HUES64 (cell line): Measurements from ENCODE around the gene ZNF428.
"Not testable (repeated sequence)": the region's sequence is repeated elsewhere in the genome, so short reads cannot be mapped to it uniquely, and the experiment has no call there.

ENCODE experiments used
- H3K27ac ChIP-seq: 2 replicates; pipeline ENCODE4 v1.7.0; 2013; ENCODE audit warnings: low read depth, low read length, inconsistent platforms
- H3K27me3 ChIP-seq: 2 replicates; pipeline ENCODE4 v1.6.1; 2013; ENCODE audit warnings: mild to moderate bottlenecking, low read length; ENCODE audit not compliant: insufficient read depth
- H3K36me3 ChIP-seq: 2 replicates; pipeline ENCODE4 v1.6.1; 2013; ENCODE audit warnings: mild to moderate bottlenecking, low read length; ENCODE audit not compliant: insufficient read depth
- H3K4me1 ChIP-seq: 2 replicates; pipeline ENCODE4 v1.6.1; 2013; ENCODE audit warnings: mild to moderate bottlenecking, low read length, moderate library complexity; ENCODE audit not compliant: insufficient read depth
- H3K4me3 ChIP-seq: 2 replicates; pipeline ENCODE4 v1.5.1; 2013; ENCODE audit warnings: mild to moderate bottlenecking, low read length, moderate library complexity
- H3K9ac ChIP-seq: 2 replicates; pipeline ENCODE4 v1.6.1; 2013; ENCODE audit warnings: mild to moderate bottlenecking, low read depth, low read length
- H3K9me3 ChIP-seq: 2 replicates; pipeline ENCODE4 v1.6.1; 2013; ENCODE audit warnings: low read depth, low read length; ENCODE audit not compliant: insufficient read depth
- WGBS: fragments of 150-250, 120-280 bp; methylation state at CpG from one replicate; pipeline ENCODE4 v1.1.7; 2013; ENCODE audit warnings: missing lambda C conversion rate; 5-methylcytosine and 5-hydroxymethylcytosine counted together

Gene ZNF428

GRCh38 chr19:43656436-43656835 is 37.0 kb upstream of the ZNF428 start:
- WGBS: 71% methylated on average over 6 of the region's 6 CpGs

GRCh38 chr19:43652546-43652874 is 33.1 kb upstream of the ZNF428 start:
- H3K9me3 ChIP-seq: no peaks in the 10 kb centered on the region; the same call in 1 of the 2 replicates
- no peaks in the 10 kb centered on the region for H3K27me3 ChIP-seq
- peaks cover 46% of the 10 kb centered on the region for H3K36me3 ChIP-seq
- H3K27ac ChIP-seq: no peak overlapping the region
- no peak overlapping the region for H3K4me3 ChIP-seq
- no peak overlapping the region for H3K9ac ChIP-seq
- no peaks in the 10 kb centered on the region; the same call in 1 of the 2 replicates for H3K4me1 ChIP-seq
- 92% methylated on average over 4 of the region's 5 CpGs for WGBS

More at GRCh38 chr19:43656436-43656835, 37.0 kb upstream of the ZNF428 start:
- Histone ChIP-seq H3K4me1 (no peaks in the 10 kb centered on the region; the same call in 1 of the 2 replicates), H3K27me3 (no peaks in the 10 kb centered on the region), H3K36me3 (peaks cover 44% of the 10 kb centered on the region), H3K9me3 (no peaks in the 10 kb centered on the region), H3K4me3 (no peak overlapping the region), H3K27ac (no peak overlapping the region), H3K9ac (no peak overlapping the region)

- no peaks in the 10 kb centered on the region for H3K27me3 ChIP-seq
- H3K9ac ChIP-seq: no peak overlapping the region
- no peak overlapping the region for H3K4me3 ChIP-seq
- no peaks in the 10 kb centered on the region; the same call in 1 of the 2 replicates for H3K9me3 ChIP-seq
- H3K36me3 ChIP-seq: peaks cover 49% of the 10 kb centered on the region
- no peaks in the 10 kb centered on the region; the same call in 1 of the 2 replicates for H3K4me1 ChIP-seq
- H3K27ac ChIP-seq: no peak overlapping the region
- WGBS: 87% methylated on average over 11 of the region's 14 CpGs
Observed at GRCh38 chr19:43651758-43652545, 32.5 kb upstream of the ZNF428 start.

- not testable (repeated sequence) for H3K27ac ChIP-seq, H3K9me3 ChIP-seq, H3K4me1 ChIP-seq, H3K4me3 ChIP-seq, H3K27me3 ChIP-seq, H3K9ac ChIP-seq
- WGBS: 97% methylated on average over 7 of the region's 7 CpGs
- peaks cover 39% of the 10 kb centered on the region for H3K36me3 ChIP-seq
Observed at GRCh38 chr19:43650276-43650675, 30.8 kb upstream of the ZNF428 start.

GRCh38 chr19:43649514-43649913 is 30.1 kb upstream of the ZNF428 start:
- WGBS: 98% methylated on average over 2 of the region's 2 CpGs
- no peak overlapping the region for H3K9ac ChIP-seq
- no peaks in the 10 kb centered on the region for H3K27me3 ChIP-seq
- peaks cover 31% of the 10 kb centered on the region for H3K36me3 ChIP-seq
- no peaks in the 10 kb centered on the region; the same call in 1 of the 2 replicates for H3K9me3 ChIP-seq
- no peak overlapping the region for H3K4me3 ChIP-seq
- no peaks in the 10 kb centered on the region; the same call in 1 of the 2 replicates for H3K4me1 ChIP-seq
- H3K27ac ChIP-seq: no peak overlapping the region

- Histone ChIP-seq H3K27ac (no peak overlapping the region), H3K9me3 (no peaks in the 10 kb centered on the region; the same call in 1 of the 2 replicates), H3K9ac (no peak overlapping the region), H3K4me1 (no peaks in the 10 kb centered on the region; the same call in 1 of the 2 replicates), H3K36me3 (peaks cover 25% of the 10 kb centered on the region), H3K4me3 (no peak overlapping the region), H3K27me3 (no peaks in the 10 kb centered on the region)
- WGBS: 97% methylated on average over 6 of the region's 6 CpGs
Observed at GRCh38 chr19:43648633-43649032, 29.2 kb upstream of the ZNF428 start.

GRCh38 chr19:43644181-43644580 is 24.8 kb upstream of the ZNF428 start:
- Histone ChIP-seq H3K9ac (no peak overlapping the region), H3K4me1 (no peaks in the 10 kb centered on the region), H3K27me3 (peaks cover 23% of the 10 kb centered on the region), H3K4me3 (no peak overlapping the region), H3K27ac (no peak overlapping the region), H3K9me3 (no peaks in the 10 kb centered on the region; the same call in 1 of the 2 replicates), H3K36me3 (peaks cover 18% of the 10 kb centered on the region)
- WGBS: 92% methylated on average over 13 of the region's 13 CpGs

GRCh38 chr19:43643326-43643725 is 23.9 kb upstream of the ZNF428 start:
- no peaks in the 10 kb centered on the region; the same call in 1 of the 2 replicates for H3K9me3 ChIP-seq
- 85% methylated on average over 2 of the region's 3 CpGs for WGBS
- no peak overlapping the region for H3K9ac ChIP-seq
- no peak overlapping the region for H3K4me3 ChIP-seq
- H3K27me3 ChIP-seq: peaks cover 32% of the 10 kb centered on the region
- H3K27ac ChIP-seq: no peak overlapping the region
- no peaks in the 10 kb centered on the region for H3K4me1 ChIP-seq
- peaks cover 9% of the 10 kb centered on the region for H3K36me3 ChIP-seq

- no peak overlapping the region for H3K9ac ChIP-seq
- peaks cover 2% of the 10 kb centered on the region; the same call in 1 of the 2 replicates for H3K36me3 ChIP-seq
- peaks cover 40% of the 10 kb centered on the region for H3K27me3 ChIP-seq
- H3K27ac ChIP-seq: no peak overlapping the region
- WGBS: 89% methylated on average over 4 of the region's 4 CpGs
- H3K4me3 ChIP-seq: no peak overlapping the region
- H3K9me3 ChIP-seq: no peaks in the 10 kb centered on the region
- H3K4me1 ChIP-seq: no peaks in the 10 kb centered on the region
Observed at GRCh38 chr19:43642531-43642930, 23.1 kb upstream of the ZNF428 start.

GRCh38 chr19:43641333-43641732 is 21.9 kb upstream of the ZNF428 start:
- Histone ChIP-seq H3K9me3 (no peaks in the 10 kb centered on the region), H3K9ac (no peak overlapping the region), H3K27me3 (peaks cover 50% of the 10 kb centered on the region), H3K36me3 (no peaks in the 10 kb centered on the region), H3K27ac (no peak overlapping the region), H3K4me3 (no peak overlapping the region), H3K4me1 (peaks cover 4% of the 10 kb centered on the region)
- 66% methylated on average over 2 of the region's 2 CpGs for WGBS

GRCh38 chr19:43640424-43640757 is 21.0 kb upstream of the ZNF428 start:
- H3K36me3 ChIP-seq: no peaks in the 10 kb centered on the region
- WGBS: 17% methylated on average over 9 of the region's 9 CpGs
- peak overlapping the region; percentile 72 for H3K4me3 ChIP-seq
- H3K4me1 ChIP-seq: peaks cover 11% of the 10 kb centered on the region
- H3K9ac ChIP-seq: peak overlapping the region; percentile 42; the same call in 1 of the 2 replicates
- peaks cover 52% of the 10 kb centered on the region for H3K27me3 ChIP-seq
- no peak overlapping the region for H3K27ac ChIP-seq
- no peaks in the 10 kb centered on the region for H3K9me3 ChIP-seq
